Kidney (tissue), 14 donors: ENCODE results near the gene MKNK1. TPM values are rescaled to one million over a fixed set of nuclear protein-coding genes. Genes with fewer than 3 reads are reported as not detected.
A peak's percentile ranks its signal among the peaks of the same experiment; 100 is the strongest.

Experiments
- DNase-seq, 5 donors: peaks; one replicate each; pipeline ENCODE4 v3.0.0-alpha.2; 2013 to 2020
- FAIRE-seq: peaks from 2 replicates; lab custom pipeline; 2012; peaks lifted over from hg19 to GRCh38; lab: Jason Lieb, UNC
- H3K27ac ChIP-seq, 2 donors: one replicate each; pipeline ENCODE4 v1.7.0; 2013; ENCODE audit warnings: low read depth in 2 of 2, low read length in 2 of 2, inconsistent platforms in 1 of 2
- H3K27me3 ChIP-seq: one replicate; pipeline ENCODE4 v1.7.1; 2013; ENCODE audit warnings: low read length, inconsistent platforms; ENCODE audit not compliant: control insufficient read depth, insufficient read depth
- H3K36me3 ChIP-seq, 3 donors: one replicate each; pipeline versions ENCODE4 v1.7.0 to v1.7.1; 2013; ENCODE audit warnings: low read length in 3 of 3, control low read depth in 1 of 3, inconsistent platforms in 1 of 3; ENCODE audit not compliant: insufficient read depth in 3 of 3, control insufficient read depth in 2 of 3
- H3K4me1 ChIP-seq, 3 donors: one replicate each; pipeline versions ENCODE4 v1.7.0 to v1.7.1; 2013; ENCODE audit warnings: low read length in 3 of 3, inconsistent platforms in 1 of 3, low read depth in 1 of 3; ENCODE audit not compliant: control insufficient read depth in 2 of 3, insufficient read depth in 2 of 3
- H3K4me3 ChIP-seq, 3 donors: one replicate each; pipeline versions ENCODE4 v1.7.0 to v1.8.1; 2013; ENCODE audit warnings: low read length in 3 of 3, control low read depth in 1 of 3, inconsistent platforms in 1 of 3
- H3K9ac ChIP-seq, 3 donors: one replicate each; pipeline versions ENCODE4 v1.7.0 to v1.7.1; 2013; ENCODE audit warnings: low read length in 3 of 3, control low read depth in 1 of 3, inconsistent platforms in 1 of 3
- H3K9me3 ChIP-seq, 3 donors: one replicate each; pipeline versions ENCODE4 v1.7.0 to v1.7.1; 2013; ENCODE audit warnings: low read length in 3 of 3, control low read depth in 1 of 3, inconsistent platforms in 1 of 3; ENCODE audit not compliant: control insufficient read depth in 2 of 3, insufficient read depth in 1 of 3
- intact Hi-C: fragments of 100-400 bp; cut with DNase I; formaldehyde crosslinking; loops from one replicate; pipeline ENCODE4 v1.11.1; 2022
- polyA plus RNA-seq: library from polyadenylated mRNA; stranded (reverse); fragments of 350-450 nt; fragmentation: Illumina TruSeq; extraction: RNeasy Lipid Tissue Mini Kit (QIAGEN cat#74804); gene quantifications from one replicate; pipeline ENCODE4 v1.2.3, GENCODE V29; 2014; ENCODE audit warnings: low read depth, low replicate concordance; ENCODE audit not compliant: insufficient read depth
- total RNA-seq: library from RNA; stranded (reverse); fragmentation: NEBNext Ultra II Directional; extraction: Animal tissue kit (Norgen Biotek cat#: 25700); gene quantifications from one replicate; pipeline ENCODE4 v1.2.1, GENCODE V29; 2021
- TF ChIP-seq, protein P1 (sequence below): IDR thresholded peaks from 3 replicates; pipeline ENCODE4 v1.5.1; 2012; ENCODE audit warnings: mild to moderate bottlenecking, moderate library complexity, borderline replicate concordance; ENCODE audit not compliant: insufficient read depth; ENCODE audit errors: extremely low read depth
- donor health status: control.
- donor health status: control.
- donor health status: control.
- donor health status: control.
- donor health status: control.
- donor health status: DM: yes; HTN: yes; CAD: no.
- donor health status: Normal renal cell carcinoma (clear cell type).

MKNK1 gene
- total and polyA plus RNA-seq, 2 donors from 2014 or later, result 17.5 to 49.7 TPM

DNA sequence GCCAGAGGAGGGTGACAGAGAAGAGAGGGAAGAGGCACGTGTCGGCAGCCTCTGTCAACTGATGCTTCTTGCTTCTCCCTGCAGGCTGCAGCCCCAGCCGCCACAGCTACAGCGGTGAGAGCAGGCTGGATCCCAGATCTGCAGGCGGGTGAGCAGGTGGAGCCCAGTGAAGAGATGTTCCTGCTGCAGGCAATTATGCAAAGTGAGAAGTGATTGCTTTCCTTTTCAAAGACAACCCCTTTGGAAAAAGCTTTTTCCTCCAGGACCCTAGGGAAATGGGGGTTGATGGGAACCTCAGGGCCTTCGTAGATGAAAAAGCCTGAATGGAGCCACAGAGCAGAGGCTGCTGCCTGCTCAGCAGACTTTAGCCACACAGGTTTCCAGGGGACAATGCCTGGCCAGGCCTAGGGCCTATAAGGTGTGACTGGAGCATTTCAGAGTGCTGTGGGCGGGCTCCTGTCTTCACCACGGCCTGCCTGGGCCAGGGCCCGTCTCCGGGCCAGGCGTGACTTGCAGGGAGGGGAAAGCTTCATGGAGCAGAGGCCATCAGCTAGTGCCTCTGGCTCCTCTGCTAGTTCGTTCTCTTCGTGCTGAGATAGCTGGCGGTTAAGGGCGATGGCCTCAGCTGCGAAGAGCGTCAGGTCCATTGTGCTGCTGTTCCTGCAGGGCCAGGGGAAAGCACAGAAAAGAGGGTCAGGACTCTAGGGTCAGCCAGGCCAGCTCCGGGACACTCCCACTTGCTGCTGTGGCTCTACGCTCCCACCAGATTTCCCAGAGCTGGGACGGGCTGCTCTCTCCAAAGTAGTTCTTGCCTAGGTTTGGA, 45.7 kb downstream of the MKNK1 start:
- Histone ChIP-seq H3K9me3 (no peaks in the 10 kb centered on the region), H3K4me1 (no peaks in the 10 kb centered on the region), H3K36me3 (peaks cover 0 to 23% (median 9%) of the 10 kb centered on the region in 3 donors), H3K4me3 (no peak overlapping the region), H3K9ac (no peak overlapping the region), H3K27me3 (no peaks in the 10 kb centered on the region), H3K27ac (no peak overlapping the region)
- TF ChIP-seq, protein P1, sequence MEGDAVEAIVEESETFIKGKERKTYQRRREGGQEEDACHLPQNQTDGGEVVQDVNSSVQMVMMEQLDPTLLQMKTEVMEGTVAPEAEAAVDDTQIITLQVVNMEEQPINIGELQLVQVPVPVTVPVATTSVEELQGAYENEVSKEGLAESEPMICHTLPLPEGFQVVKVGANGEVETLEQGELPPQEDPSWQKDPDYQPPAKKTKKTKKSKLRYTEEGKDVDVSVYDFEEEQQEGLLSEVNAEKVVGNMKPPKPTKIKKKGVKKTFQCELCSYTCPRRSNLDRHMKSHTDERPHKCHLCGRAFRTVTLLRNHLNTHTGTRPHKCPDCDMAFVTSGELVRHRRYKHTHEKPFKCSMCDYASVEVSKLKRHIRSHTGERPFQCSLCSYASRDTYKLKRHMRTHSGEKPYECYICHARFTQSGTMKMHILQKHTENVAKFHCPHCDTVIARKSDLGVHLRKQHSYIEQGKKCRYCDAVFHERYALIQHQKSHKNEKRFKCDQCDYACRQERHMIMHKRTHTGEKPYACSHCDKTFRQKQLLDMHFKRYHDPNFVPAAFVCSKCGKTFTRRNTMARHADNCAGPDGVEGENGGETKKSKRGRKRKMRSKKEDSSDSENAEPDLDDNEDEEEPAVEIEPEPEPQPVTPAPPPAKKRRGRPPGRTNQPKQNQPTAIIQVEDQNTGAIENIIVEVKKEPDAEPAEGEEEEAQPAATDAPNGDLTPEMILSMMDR, result no peak
- DNase-seq (peak in 1 of 5 donors; percentile 12), FAIRE-seq (no peak)
- intact Hi-C loops, result no loop called here

DNA sequence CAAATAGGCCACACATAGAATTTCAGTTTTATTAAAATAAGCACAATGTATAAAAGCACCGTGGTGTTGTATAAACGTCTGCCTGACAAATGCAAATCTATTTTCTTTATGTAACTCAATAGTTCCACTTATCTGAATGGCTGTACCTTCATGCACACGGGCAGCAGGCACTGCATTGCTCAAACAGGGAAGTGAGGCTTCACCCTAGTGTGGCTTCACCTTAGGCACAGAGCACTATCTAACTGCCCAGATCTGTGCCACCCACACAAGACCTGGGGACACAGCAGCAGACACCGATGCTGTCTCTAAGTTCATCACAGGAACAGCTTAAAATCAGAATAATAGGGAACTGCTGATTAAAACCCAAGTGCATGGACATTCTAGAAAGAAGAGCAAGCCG, 46.7 kb downstream of the MKNK1 start:
- intact Hi-C loops, result no loop called here
- no peak overlapping the region for H3K27ac ChIP-seq
- no peaks in the 10 kb centered on the region for H3K27me3 ChIP-seq
- no peak overlapping the region for H3K4me3 ChIP-seq
- TF ChIP-seq, protein P1, result no peak
- no peaks in the 10 kb centered on the region for H3K9me3 ChIP-seq
- no peaks in the 10 kb centered on the region for H3K4me1 ChIP-seq
- no peak overlapping the region for H3K9ac ChIP-seq
- DNase-seq (no peak), FAIRE-seq (no peak)
- H3K36me3 ChIP-seq, result peaks cover 0 to 18% (median 9%) of the 10 kb centered on the region in 3 donors

- no peaks in the 10 kb centered on the region for H3K27me3 ChIP-seq
- intact Hi-C loops, result no loop called here
- no peaks in the 10 kb centered on the region for H3K4me1 ChIP-seq
- H3K9ac ChIP-seq, result no peak overlapping the region
- no peak overlapping the region for H3K4me3 ChIP-seq
- H3K27ac ChIP-seq, result no peak overlapping the region
- DNase-seq (no peak), FAIRE-seq (no peak)
- H3K36me3 ChIP-seq, result peaks cover 0 to 17% (median 9%) of the 10 kb centered on the region in 3 donors
- TF ChIP-seq, protein P1, result no peak
- no peaks in the 10 kb centered on the region for H3K9me3 ChIP-seq
Observed at GRCh38 chr1:46556822-46557221, 47.2 kb downstream of the MKNK1 start.
